Mucosa of descending colon (tissue), 3 donors: ENCODE results near the gene CEBPA. TPM values are rescaled to one million over a fixed set of nuclear protein-coding genes. Genes with fewer than 3 reads are reported as not detected.

Source experiments
- ATAC-seq: fragments of 200-7000 bp; cut with Tn5 transposase; one replicate; pipeline ENCODE4 v1.9.1; 2020; ENCODE audit warnings: mild to moderate bottlenecking, moderate library complexity
- DNase-seq, 3 donors: peaks; one replicate each; pipeline ENCODE4 v3.0.0-alpha.2; 2020
- H3K36me3 ChIP-seq: fragments of 200-600 bp; one replicate; pipeline ENCODE4 v1.8.0; 2021; ENCODE audit warnings: low read depth, mild to moderate bottlenecking
- H3K4me1 ChIP-seq: fragments of 200-600 bp; one replicate; pipeline ENCODE4 v1.8.0; 2021; ENCODE audit warnings: low read depth, mild to moderate bottlenecking
- H3K4me3 ChIP-seq: fragments of 200-600 bp; one replicate; pipeline ENCODE4 v1.8.0; 2021; ENCODE audit warnings: mild to moderate bottlenecking
- H3K9me3 ChIP-seq: fragments of 200-600 bp; one replicate; pipeline ENCODE4 v1.8.0; 2021; ENCODE audit warnings: mild to moderate bottlenecking
- intact Hi-C, 2 donors: fragments of 100-400 bp; cut with DNase I in 1 of 2; cut with micrococcal nuclease in 1 of 2; formaldehyde crosslinking; loops; one replicate each; pipeline versions ENCODE4 v1.11.0 to v1.11.1; 2022; cut with DNase I, micrococcal nuclease
- total RNA-seq, 3 donors: library from RNA; stranded (reverse); fragmentation: NEBNext Ultra II Directional in 2 of 3; extraction: Animal tissue kit (Norgen Biotek cat#: 25700) in 2 of 3; gene quantifications; one replicate each; pipeline versions ENCODE4 v1.2.1 to v1.2.4, GENCODE V29; 2021 to 2023
- TF ChIP-seq, protein P1 (sequence below): fragments of 200-600 bp; IDR thresholded peaks from one replicate; pipeline ENCODE4 v1.8.0; 2022; ENCODE audit warnings: antibody characterized with exemption, mild to moderate bottlenecking
- donor health status: DM: no; HTN: no; CAD: no; lungs with moderate emphysema.
- donor health status: DM: no; HTN: no; CAD: no.
- donor health status: DM: no; HTN: yes; CAD: no.

Gene CEBPA
- total RNA-seq, 3 donors from 2014 or later: 30.1 to 73.2 (median 66.1) TPM

DNA sequence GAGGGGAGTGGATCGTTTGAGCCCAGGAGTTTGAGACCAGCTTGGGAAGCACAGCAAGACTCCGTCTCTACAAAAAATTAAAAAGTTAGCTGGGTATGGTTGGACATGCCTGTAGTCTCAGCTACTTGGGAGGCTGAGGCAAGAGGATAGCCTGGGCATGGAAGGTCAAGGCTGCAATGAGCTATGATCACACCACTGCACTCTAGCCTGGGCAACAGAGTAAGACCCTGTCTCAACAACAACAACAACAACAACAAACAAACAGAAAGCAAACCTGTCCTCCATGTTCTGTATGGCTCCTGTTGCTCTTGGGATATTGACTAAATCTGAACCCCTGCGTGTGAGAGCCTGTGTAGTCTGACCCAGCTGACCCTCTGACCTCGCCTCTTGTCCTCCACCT is 14.9 kb downstream of the CEBPA start:
- DNase-seq (no peak), ATAC-seq (no peak)
- Histone ChIP-seq H3K4me3 (no peak overlapping the region), H3K9me3 (peaks cover 3% of the 10 kb centered on the region), H3K36me3 (no peaks in the 10 kb centered on the region), H3K4me1 (peaks cover 38% of the 10 kb centered on the region)
- TF ChIP-seq, protein P1, sequence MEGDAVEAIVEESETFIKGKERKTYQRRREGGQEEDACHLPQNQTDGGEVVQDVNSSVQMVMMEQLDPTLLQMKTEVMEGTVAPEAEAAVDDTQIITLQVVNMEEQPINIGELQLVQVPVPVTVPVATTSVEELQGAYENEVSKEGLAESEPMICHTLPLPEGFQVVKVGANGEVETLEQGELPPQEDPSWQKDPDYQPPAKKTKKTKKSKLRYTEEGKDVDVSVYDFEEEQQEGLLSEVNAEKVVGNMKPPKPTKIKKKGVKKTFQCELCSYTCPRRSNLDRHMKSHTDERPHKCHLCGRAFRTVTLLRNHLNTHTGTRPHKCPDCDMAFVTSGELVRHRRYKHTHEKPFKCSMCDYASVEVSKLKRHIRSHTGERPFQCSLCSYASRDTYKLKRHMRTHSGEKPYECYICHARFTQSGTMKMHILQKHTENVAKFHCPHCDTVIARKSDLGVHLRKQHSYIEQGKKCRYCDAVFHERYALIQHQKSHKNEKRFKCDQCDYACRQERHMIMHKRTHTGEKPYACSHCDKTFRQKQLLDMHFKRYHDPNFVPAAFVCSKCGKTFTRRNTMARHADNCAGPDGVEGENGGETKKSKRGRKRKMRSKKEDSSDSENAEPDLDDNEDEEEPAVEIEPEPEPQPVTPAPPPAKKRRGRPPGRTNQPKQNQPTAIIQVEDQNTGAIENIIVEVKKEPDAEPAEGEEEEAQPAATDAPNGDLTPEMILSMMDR: no peak
- intact Hi-C loops: no loop called here

DNA sequence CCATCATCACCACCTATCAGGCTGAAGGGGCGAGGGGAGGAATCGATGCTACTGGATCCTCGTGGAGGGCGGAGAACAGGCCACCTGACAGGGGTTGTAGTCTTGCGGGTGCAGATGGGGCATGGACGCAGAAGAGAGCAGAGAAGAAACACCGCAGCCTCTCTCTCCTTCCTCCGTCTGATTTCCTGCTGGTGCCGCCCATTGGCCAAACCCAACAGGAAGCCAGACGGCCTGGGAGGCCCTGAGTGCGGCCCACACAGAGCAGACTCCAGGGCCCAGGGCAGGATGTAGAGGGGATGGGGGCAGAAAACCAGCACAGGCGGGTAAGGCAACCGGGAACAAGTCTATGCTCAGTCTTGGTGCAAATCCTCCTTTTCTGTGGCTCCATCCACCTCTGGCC is 15.4 kb downstream of the CEBPA start:
- no peak overlapping the region for H3K4me3 ChIP-seq
- intact Hi-C loops: no loop called here
- no peak for ATAC-seq

DNA sequence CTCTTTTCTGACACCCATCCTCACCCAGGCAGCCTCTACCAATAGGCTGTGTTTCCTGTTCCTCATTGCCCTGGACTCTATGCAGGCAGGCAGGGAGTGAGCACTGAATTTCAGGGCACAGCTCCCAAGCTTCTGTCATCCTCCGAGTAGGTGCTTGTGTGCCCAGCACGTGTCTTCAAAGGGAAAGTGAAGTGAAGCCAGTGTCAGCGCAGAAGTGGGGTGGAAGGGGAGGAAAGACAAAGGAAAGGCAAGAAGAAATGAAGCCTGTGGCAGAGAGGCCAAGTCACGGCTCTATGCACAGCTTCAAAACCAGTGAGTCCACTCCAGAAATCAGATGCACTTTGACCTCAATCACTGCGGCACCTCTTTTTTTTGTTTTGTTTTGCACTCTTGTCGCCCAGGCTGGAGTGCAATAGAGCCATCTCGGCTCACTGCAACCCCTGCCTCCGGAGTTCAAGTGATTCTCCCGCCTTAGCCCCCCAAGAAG is 16.9 kb downstream of the CEBPA start:
- ATAC-seq (peak; percentile 72), DNase-seq (peak; percentile 50 to 59 (median 53))

More for the DNA sequence above, 15.4 kb downstream of the CEBPA start:
- TF ChIP-seq, protein P1: no peak
- peak in 2 of 3 donors; percentile 32 to 55 for DNase-seq
- Histone ChIP-seq H3K4me1 (peaks cover 33% of the 10 kb centered on the region), H3K9me3 (peaks cover 3% of the 10 kb centered on the region), H3K36me3 (no peaks in the 10 kb centered on the region)

DNA sequence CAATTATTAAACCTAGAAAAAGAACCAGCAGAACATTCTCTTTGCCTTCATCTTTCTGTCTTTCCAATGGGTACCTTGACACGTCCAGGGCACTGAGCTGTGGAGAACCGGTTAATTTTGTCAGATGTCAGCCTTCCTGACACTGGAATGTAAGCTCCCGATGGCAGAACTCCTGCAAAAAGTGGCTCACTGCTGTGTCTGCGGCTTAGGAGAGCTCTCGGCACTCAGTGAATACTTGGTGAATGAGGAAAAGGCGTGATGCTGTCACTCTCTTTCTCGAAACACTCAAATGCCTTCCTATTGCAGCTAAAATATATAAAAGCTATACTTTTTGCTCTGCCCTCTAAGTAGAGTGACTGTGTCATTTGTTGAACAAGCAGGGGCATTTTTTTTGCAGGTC is 17.6 kb downstream of the CEBPA start:
- H3K4me1 ChIP-seq: peaks cover 19% of the 10 kb centered on the region
- ATAC-seq (no peak), DNase-seq (no peak)
- H3K36me3 ChIP-seq: no peaks in the 10 kb centered on the region
- peaks cover 3% of the 10 kb centered on the region for H3K9me3 ChIP-seq
- intact Hi-C loops: no loop called here
- TF ChIP-seq, protein P1: no peak
- H3K4me3 ChIP-seq: no peak overlapping the region

More for the DNA sequence above, 16.9 kb downstream of the CEBPA start:
- Histone ChIP-seq H3K9me3 (peaks cover 3% of the 10 kb centered on the region), H3K4me1 (peaks cover 26% of the 10 kb centered on the region), H3K36me3 (no peaks in the 10 kb centered on the region), H3K4me3 (no peak overlapping the region)
- TF ChIP-seq, protein P1: no peak
- intact Hi-C loops: no loop called here

DNA sequence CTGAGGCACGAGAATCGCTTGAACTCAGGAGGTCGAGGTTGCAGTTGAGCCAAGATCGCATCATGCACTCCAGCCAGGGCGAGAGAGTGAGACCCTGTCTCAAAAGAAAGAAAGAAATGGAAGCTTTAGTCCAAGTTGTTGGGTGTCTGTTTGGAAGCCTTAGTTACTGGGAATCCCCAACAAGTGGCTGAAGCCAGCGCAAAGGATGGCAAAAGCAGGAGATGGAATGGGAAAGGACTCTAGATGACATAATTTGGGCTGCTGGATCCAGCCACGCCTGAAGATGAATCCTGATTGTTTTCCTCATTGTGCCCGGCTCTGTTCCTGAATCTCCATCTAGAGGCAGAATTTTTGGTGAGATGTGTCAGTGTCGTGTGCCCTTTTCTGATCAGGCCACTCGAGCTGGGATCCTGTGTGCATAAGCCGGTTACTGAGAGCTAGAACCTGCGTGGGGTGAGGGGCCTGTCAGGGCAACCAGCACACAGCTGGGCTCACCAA is 18.1 kb downstream of the CEBPA start:
- H3K36me3 ChIP-seq: no peaks in the 10 kb centered on the region
- H3K9me3 ChIP-seq: peaks cover 3% of the 10 kb centered on the region
- TF ChIP-seq, protein P1: no peak
- peaks cover 16% of the 10 kb centered on the region for H3K4me1 ChIP-seq
- no peak overlapping the region for H3K4me3 ChIP-seq
- DNase-seq: peak in 1 of 3 donors; percentile 33
- ATAC-seq: no peak
- intact Hi-C loops: no loop called here

DNA sequence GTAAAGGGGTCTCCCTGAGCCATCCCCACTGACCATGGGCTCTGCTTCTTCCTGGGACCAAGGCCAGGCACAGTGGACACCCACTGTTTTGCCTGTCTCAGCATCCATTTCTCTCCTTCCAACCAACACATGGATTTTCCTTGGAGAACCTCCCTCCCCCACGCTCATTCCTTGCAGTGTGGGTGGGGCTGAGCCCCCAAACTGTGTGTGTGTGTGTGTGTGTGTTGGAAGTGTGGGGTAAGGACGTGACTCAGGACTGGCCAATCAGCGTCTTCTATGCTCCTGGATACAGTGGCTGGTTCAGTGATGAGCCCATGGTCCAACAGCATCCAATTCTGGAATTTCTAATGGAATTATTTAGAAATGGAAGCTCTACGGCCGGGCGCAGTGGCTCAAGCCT is 18.7 kb downstream of the CEBPA start:
- H3K9me3 ChIP-seq: peaks cover 3% of the 10 kb centered on the region
- no peak for DNase-seq
- peaks cover 16% of the 10 kb centered on the region for H3K4me1 ChIP-seq
- TF ChIP-seq, protein P1: no peak
- no peaks in the 10 kb centered on the region for H3K36me3 ChIP-seq
- intact Hi-C loops: no loop called here
- ATAC-seq: no peak
- no peak overlapping the region for H3K4me3 ChIP-seq
